AG04450 (cell line): ENCODE data around the gene RUVBL2. TPM values are rescaled to one million over a fixed set of nuclear protein-coding genes. Genes with fewer than 3 reads are reported as not detected.
A peak's percentile ranks its signal among the peaks of the same experiment; 100 is the strongest.

ENCODE experiments used
- CTCF ChIA-PET: fragments of 300-600, 350-600 bp; formaldehyde crosslinking; extraction: SDS; loops from one replicate; lab custom pipeline; 2022; ENCODE audit warnings: antibody characterized with exemption, inconsistent platforms; lab: Charles Lee
- POLR2A ChIA-PET: fragments of 350-600 bp; formaldehyde crosslinking; extraction: SDS; loops from one replicate; lab custom pipeline; 2021; ENCODE audit warnings: antibody characterized with exemption, inconsistent platforms; lab: Yijun Ruan, JAX
- DNase-seq: peaks from one replicate; pipeline ENCODE4 v3.0.0-alpha.2; 2011; ENCODE audit warnings: low read depth, low spot score
- H3K27ac ChIP-seq: one replicate; pipeline ENCODE4 v1.5.1; 2012; ENCODE audit warnings: low read depth, low read length, control low read depth
- H3K27me3 ChIP-seq: one replicate; pipeline ENCODE4 v1.6.0; 2012; ENCODE audit warnings: low read length; ENCODE audit not compliant: control insufficient read depth, insufficient read depth
- H3K4me3 ChIP-seq: 2 replicates; pipeline ENCODE4 v1.5.1; 2011; ENCODE audit warnings: mild to moderate bottlenecking, low read depth, low read length, control low read depth
- H3K9me3 ChIP-seq: 2 replicates; pipeline ENCODE4 v1.5.1; 2012; ENCODE audit warnings: low read length; ENCODE audit not compliant: control insufficient read depth, insufficient read depth
- CTCF ChIP-seq: IDR thresholded peaks from 2 replicates; pipeline ENCODE4 v1.5.1; 2011; ENCODE audit warnings: low read depth, low read length, control low read depth, inconsistent platforms
- polyA minus RNA-seq: library from RNA; depleted of rRNA, polyadenylated mRNA; stranded (reverse); fragments of >200 nt; gene quantifications from 2 replicates; pipeline ENCODE4 v1.2.3, GENCODE V29; 2011; rRNA and poly(A)+ RNA removed
- polyA plus RNA-seq: library from polyadenylated mRNA; depleted of rRNA; stranded (reverse); fragments of >200 nt; gene quantifications from 2 replicates; pipeline ENCODE4 v1.2.3, GENCODE V29; 2011; rRNA removed

Gene RUVBL2
- polyA plus RNA-seq (107 and 131 TPM in 2 replicates), polyA minus RNA-seq (128 and 170 TPM in 2 replicates)

- H3K4me3 ChIP-seq, result peak within 1 kb of the TSS; percentile 96
- CTCF ChIA-PET, result interaction anchor here (0.5 to 3.0 kb wide), 45 partner anchors 8 to 415 kb away, joined by 3 to 61 read pairs (median 4); partner anchors contain the start of genes BCAT2, CGB7 and LHB
- no peaks in the 10 kb centered on the region for H3K9me3 ChIP-seq
- H3K27me3 ChIP-seq, result no peaks in the 10 kb centered on the region
- DNase-seq, result peak; percentile 99
- peak; percentile 88 for TF ChIP-seq CTCF
- H3K27ac ChIP-seq, result peak within 1 kb of the TSS; percentile 68
- POLR2A ChIA-PET, result interaction anchor here (0.6 to 3.0 kb wide), 18 partner anchors 8 to 375 kb away, joined by 3 to 22 read pairs (median 4); partner anchors contain the start of genes CGB7, FTL, LIN7B and PPP1R15A
Observed at GRCh38 chr19:48993175-48994034, at the start of gene RUVBL2, which contains the start of gene GYS1. Gene RUVBL2, plus strand, starts transcription at chr19:48993887. Its CDS starts 25 bp downstream, at chr19:48993912. Gene GYS1, minus strand, starts transcription at chr19:48993309. Its CDS starts 197 bp downstream, at chr19:48993112.

- no peak for DNase-seq
- no peak overlapping the region for H3K4me3 ChIP-seq
- H3K9me3 ChIP-seq, result peaks cover 28% of the 10 kb centered on the region
- CTCF ChIA-PET, result no interaction called here
- no peaks in the 10 kb centered on the region for H3K27me3 ChIP-seq
- POLR2A ChIA-PET, result no interaction called here
- no peak overlapping the region for H3K27ac ChIP-seq
- TF ChIP-seq CTCF, result no peak
Observed at GRCh38 chr19:48945415-48945814, 48.3 kb upstream of the RUVBL2 start.

- ChIA-PET CTCF (no interaction called here), POLR2A (no interaction called here)
- peaks cover 24% of the 10 kb centered on the region for H3K9me3 ChIP-seq
- H3K27me3 ChIP-seq, result no peaks in the 10 kb centered on the region
- no peak overlapping the region for H3K4me3 ChIP-seq
- no peak for TF ChIP-seq CTCF
- no peak overlapping the region for H3K27ac ChIP-seq
- DNase-seq, result no peak
Observed at GRCh38 chr19:48945817-48946216, 47.9 kb upstream of the RUVBL2 start.

GRCh38 chr19:48946463-48947257, 47.0 kb upstream of the RUVBL2 start:
- H3K27ac ChIP-seq, result no peak overlapping the region
- ChIA-PET POLR2A (no interaction called here), CTCF (no interaction called here)
- no peak for DNase-seq
- H3K9me3 ChIP-seq, result peaks cover 18% of the 10 kb centered on the region
- no peak overlapping the region for H3K4me3 ChIP-seq
- H3K27me3 ChIP-seq, result no peaks in the 10 kb centered on the region
- TF ChIP-seq CTCF, result no peak
